Gastroesophageal sphincter (tissue), 4 donors: ENCODE results near the gene RNF144A. TPM values are rescaled to one million over a fixed set of nuclear protein-coding genes. Genes with fewer than 3 reads are reported as not detected.

ENCODE experiments used
- ATAC-seq: fragments of 150-250 bp; one replicate; pipeline ENCODE4 v1.9.1; 2016; ENCODE audit warnings: mild to moderate bottlenecking, moderate library complexity
- H3K27ac ChIP-seq, 4 donors: fragments of 200-600 bp; sonication (generic) in 3 of 4; 1 replicate in 3 of 4; 2 replicates in 1 of 4; pipeline ENCODE4 v1.5.1; 2016 to 2019
- H3K27me3 ChIP-seq: fragments of 200-600 bp; sonication (generic); one replicate; pipeline ENCODE4 v1.5.1; 2019
- H3K36me3 ChIP-seq, 2 donors: fragments of 200-600 bp; sonication (generic); one replicate each; pipeline ENCODE4 v1.5.1; 2019; ENCODE audit warnings: control low read depth in 1 of 2
- H3K4me1 ChIP-seq, 3 donors: fragments of 200-600 bp; sonication (generic); 1 replicate in 2 of 3; 2 replicates in 1 of 3; pipeline ENCODE4 v1.5.1; 2016 to 2019; ENCODE audit warnings: control low read depth in 2 of 3
- H3K4me3 ChIP-seq, 2 donors: fragments of 200-600 bp; sonication (generic); one replicate each; pipeline ENCODE4 v1.5.1; 2019; ENCODE audit warnings: mild to moderate bottlenecking in 1 of 2, moderate library complexity in 1 of 2
- H3K9me3 ChIP-seq, 3 donors: fragments of 200-600 bp; sonication (generic); one replicate each; pipeline ENCODE4 v1.5.1; 2017 to 2019; ENCODE audit warnings: control low read depth in 2 of 3
- EP300 ChIP-seq: sonication (generic); formaldehyde crosslinking; IDR thresholded peaks from one replicate; pipeline ENCODE4 v1.6.1; 2017; ENCODE audit warnings: antibody characterized with exemption, mild to moderate bottlenecking
- POLR2A ChIP-seq, 2 donors: fragments of 450-650 bp; IDR thresholded peaks; one replicate each; pipeline ENCODE4 v1.6.1; 2017; ENCODE audit warnings: antibody characterized with exemption in 2 of 2, mild to moderate bottlenecking in 2 of 2, moderate library complexity in 1 of 2
- POLR2AphosphoS5 ChIP-seq: sonication (generic); formaldehyde crosslinking; IDR thresholded peaks from one replicate; pipeline ENCODE4 v1.6.1; 2017; ENCODE audit warnings: antibody characterized with exemption
- WGBS, 2 donors: methylation state at CpG; one replicate each; pipeline ENCODE4 v1.1.5; 2018; ENCODE audit warnings: low coverage in 1 of 2; 5-methylcytosine and 5-hydroxymethylcytosine counted together
- total RNA-seq, 4 donors: library from RNA; depleted of rRNA; stranded (reverse); fragments of >200 nt; gene quantifications; one replicate each; pipeline ENCODE4 v1.1.0, GENCODE V29; 2016
- TF ChIP-seq, protein P1 (sequence below), 4 experiments: fragments of 200-600 bp in 2 of 4; fragments of 450-650 bp in 2 of 4; sonication (generic) in 1 of 4; IDR thresholded peaks; one replicate each; pipeline ENCODE4 v1.5.1; 2017 to 2019; ENCODE audit warnings: antibody characterized with exemption in 4 of 4, mild to moderate bottlenecking in 2 of 4, moderate library complexity in 2 of 4

Gene RNF144A
- total RNA-seq, 4 donors from 2014 or later, result 7.2 to 12.9 (median 8.8) TPM

DNA sequence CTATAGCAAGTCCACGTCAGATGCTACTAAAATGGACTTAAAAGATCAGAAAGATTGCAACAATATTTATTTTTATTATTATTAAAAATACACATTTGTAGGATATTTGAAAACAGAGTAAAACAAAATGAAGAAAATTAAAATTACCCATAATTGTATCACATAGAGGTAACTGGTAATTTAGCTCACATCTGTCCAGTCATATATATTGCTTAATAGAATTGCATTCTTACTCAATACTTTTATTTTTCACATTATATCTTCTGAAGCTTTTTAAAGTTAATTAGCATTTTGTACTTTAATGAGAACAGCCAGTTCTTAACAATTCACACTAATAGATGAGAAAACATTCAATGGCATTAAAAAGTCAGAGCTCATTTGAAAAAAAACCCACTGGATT lies 11.5 kb upstream of the RNF144A start:
- no peaks in the 10 kb centered on the region for H3K4me1 ChIP-seq
- no peak for ATAC-seq
- no peak overlapping the region for H3K4me3 ChIP-seq
- H3K36me3 ChIP-seq, result peaks cover 0 to 3% of the 10 kb centered on the region in 2 donors
- no peaks in the 10 kb centered on the region for H3K9me3 ChIP-seq
- 93 to 100% methylated on average over 1 of the region's 1 CpG for WGBS, 2 donors
- H3K27me3 ChIP-seq, result no peaks in the 10 kb centered on the region
- no peak overlapping the region for H3K27ac ChIP-seq
- TF ChIP-seq POLR2AphosphoS5 (no peak), EP300 (no peak), POLR2A (IDR thresholded peaks at IDR 0.05) (no peak)
- TF ChIP-seq, protein P1, sequence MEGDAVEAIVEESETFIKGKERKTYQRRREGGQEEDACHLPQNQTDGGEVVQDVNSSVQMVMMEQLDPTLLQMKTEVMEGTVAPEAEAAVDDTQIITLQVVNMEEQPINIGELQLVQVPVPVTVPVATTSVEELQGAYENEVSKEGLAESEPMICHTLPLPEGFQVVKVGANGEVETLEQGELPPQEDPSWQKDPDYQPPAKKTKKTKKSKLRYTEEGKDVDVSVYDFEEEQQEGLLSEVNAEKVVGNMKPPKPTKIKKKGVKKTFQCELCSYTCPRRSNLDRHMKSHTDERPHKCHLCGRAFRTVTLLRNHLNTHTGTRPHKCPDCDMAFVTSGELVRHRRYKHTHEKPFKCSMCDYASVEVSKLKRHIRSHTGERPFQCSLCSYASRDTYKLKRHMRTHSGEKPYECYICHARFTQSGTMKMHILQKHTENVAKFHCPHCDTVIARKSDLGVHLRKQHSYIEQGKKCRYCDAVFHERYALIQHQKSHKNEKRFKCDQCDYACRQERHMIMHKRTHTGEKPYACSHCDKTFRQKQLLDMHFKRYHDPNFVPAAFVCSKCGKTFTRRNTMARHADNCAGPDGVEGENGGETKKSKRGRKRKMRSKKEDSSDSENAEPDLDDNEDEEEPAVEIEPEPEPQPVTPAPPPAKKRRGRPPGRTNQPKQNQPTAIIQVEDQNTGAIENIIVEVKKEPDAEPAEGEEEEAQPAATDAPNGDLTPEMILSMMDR (IDR thresholded peaks at IDR 0.05), result no peak

DNA sequence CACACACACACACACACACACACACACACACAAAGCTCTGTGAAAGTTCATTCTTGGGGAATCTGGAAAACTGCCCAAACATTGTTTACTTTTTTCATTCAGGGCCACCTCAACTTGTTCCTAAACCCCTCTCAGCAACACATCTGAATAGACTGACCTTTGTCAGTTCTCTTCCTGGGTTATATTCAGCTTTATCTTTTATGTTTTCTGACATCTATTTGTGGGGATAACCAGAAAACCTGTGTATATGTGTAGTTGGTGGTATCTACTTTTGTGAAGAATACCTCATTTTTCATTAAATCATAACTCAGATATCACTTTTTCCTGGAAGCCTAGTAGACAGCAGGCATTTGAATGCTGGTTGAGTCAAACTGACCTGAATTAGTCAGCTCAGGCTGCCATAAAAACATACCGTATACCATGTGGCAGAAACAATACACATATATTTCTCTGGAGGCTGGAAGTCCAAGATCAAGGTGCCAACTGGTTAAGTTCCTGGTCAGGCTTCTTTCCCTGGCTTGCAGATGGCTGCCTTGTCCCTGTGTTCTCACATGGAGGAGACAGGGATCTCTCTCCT lies 11.0 kb upstream of the RNF144A start:
- ATAC-seq, result no peak
- Histone ChIP-seq H3K4me3 (no peak overlapping the region), H3K4me1 (no peaks in the 10 kb centered on the region), H3K27me3 (no peaks in the 10 kb centered on the region), H3K27ac (no peak overlapping the region), H3K36me3 (peaks cover 0 to 3% of the 10 kb centered on the region in 2 donors), H3K9me3 (no peaks in the 10 kb centered on the region)
- 100% methylated on average over 1 of the region's 1 CpG for WGBS, 2 donors
- TF ChIP-seq, protein P1 (IDR thresholded peaks at IDR 0.05), result no peak
- no peak for TF ChIP-seq EP300
- TF ChIP-seq POLR2AphosphoS5, result no peak
- TF ChIP-seq POLR2A (IDR thresholded peaks at IDR 0.05), result no peak

DNA sequence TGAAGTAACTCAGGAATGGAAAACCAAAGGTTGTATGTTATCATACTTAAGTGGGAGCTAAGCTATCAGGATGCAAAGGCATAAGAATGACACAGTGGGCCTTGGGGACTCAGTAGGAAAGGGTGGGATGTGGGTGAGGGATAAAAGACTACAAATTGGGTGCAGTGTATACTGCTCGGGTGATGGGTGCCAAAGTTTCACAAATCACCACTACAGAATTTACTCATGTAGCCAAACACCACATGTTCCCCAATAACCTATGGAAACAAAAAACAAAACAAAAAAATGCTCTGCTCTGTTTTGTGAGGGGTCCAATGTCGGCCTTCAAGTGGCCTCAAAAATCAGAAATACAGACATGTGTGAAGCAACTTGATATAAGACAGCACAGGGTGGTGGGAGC lies 8.9 kb upstream of the RNF144A start:
- ATAC-seq, result no peak
- Histone ChIP-seq H3K27ac (no peak overlapping the region), H3K4me3 (no peak overlapping the region), H3K9me3 (no peaks in the 10 kb centered on the region), H3K4me1 (no peaks in the 10 kb centered on the region), H3K27me3 (no peaks in the 10 kb centered on the region), H3K36me3 (peaks cover 0 to 3% of the 10 kb centered on the region in 2 donors)
- TF ChIP-seq EP300 (no peak), POLR2AphosphoS5 (no peak), POLR2A (IDR thresholded peaks at IDR 0.05) (no peak)
- TF ChIP-seq, protein P1 (IDR thresholded peaks at IDR 0.05), result no peak
- 79 to 100% methylated on average over 2 of the region's 2 CpGs for WGBS, 2 donors

DNA sequence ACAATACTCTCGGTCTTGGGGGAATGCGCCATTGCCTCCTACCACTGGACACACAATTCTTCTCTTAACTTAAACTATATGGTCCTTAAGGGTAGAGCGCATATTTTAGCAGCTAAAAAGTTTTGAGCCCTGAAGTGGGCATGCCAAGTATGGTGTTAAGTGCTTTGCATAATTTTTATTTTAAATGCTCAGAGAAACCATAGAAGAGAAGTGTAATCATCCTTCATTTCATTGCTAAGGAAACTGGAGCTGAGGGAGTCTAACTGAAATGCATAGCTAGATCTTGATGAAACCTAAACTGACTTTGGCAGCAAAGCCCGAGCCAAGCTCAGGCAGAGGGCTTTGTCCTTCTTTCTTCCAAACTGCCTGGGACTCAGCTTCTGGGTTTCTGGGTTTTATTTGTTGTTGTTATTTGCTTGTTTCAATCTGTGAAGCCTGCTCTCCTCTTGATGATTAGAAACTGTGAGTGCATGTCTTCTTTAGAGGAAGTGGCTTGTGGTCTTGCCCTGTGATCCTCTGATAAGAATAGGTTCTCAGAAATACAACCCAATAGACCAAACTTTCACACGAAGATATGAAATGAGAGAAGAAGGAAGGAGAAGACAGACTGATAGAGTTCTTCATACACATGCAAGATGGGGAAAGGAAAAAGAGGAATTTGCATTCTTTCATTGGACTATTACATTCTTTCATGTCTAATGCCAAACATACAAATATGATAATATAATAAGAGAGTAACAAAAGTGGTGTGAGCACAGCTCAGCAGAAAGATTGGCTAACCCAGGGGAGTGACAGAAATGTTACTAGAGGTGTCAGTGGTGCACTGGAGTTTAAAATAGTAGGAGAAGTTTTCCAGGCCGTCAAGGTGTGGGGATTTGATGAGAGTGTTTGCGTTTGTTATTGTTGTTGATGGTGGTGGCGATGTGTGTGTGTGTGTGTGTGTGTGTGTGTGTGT lies 7.5 kb upstream of the RNF144A start:
- TF ChIP-seq POLR2A (IDR thresholded peaks at IDR 0.05), result no peak
- no peak for TF ChIP-seq EP300
- TF ChIP-seq, protein P1 (IDR thresholded peaks at IDR 0.05), result no peak
- no peak for TF ChIP-seq POLR2AphosphoS5
- Histone ChIP-seq H3K4me1 (no peaks in the 10 kb centered on the region), H3K36me3 (no peaks in the 10 kb centered on the region), H3K9me3 (no peaks in the 10 kb centered on the region), H3K4me3 (no peak overlapping the region), H3K27me3 (no peaks in the 10 kb centered on the region), H3K27ac (no peak overlapping the region)
- 78 to 82% methylated on average over 8 of the region's 8 CpGs for WGBS, 2 donors
- ATAC-seq, result no peak
